ENCODE results near the gene TMEM254. TPM values are rescaled to one million over a fixed set of nuclear protein-coding genes. Genes with fewer than 3 reads are reported as not detected.

Gene TMEM254
- total and polyA plus RNA-seq, 2 of the 13 experiments (the other 11 are each of a cell fraction or from before 2014, with no cell fraction given), result 11.2 to 39.0 TPM

- no peak for TF ChIP-seq DZIP1 (CRISPR knock-in tag; IDR thresholded peaks at IDR 0.05)
- TF ChIP-seq ZNF660 (CRISPR knock-in tag; IDR thresholded peaks at IDR 0.05; ENCODE audit: borderline replicate concordance, low read depth), result no peak
- no peak for TF ChIP-seq GLMP (CRISPR knock-in tag; IDR thresholded peaks at IDR 0.05; ENCODE audit: borderline replicate concordance)
- peak; percentile 65 for TF ChIP-seq HNF4A (CRISPR knock-in tag; IDR thresholded peaks at IDR 0.05)
- no peak for TF ChIP-seq EZH2 (conservative IDR thresholded peaks at IDR 0.05; ENCODE audit: low read depth, low read length)
- TF ChIP-seq ZNF264 (CRISPR knock-in tag; IDR thresholded peaks at IDR 0.05), result no peak
- TF ChIP-seq SRY (CRISPR knock-in tag; IDR thresholded peaks at IDR 0.05), result peak; percentile 72; the same call in 1 of the 2 replicates
- no peak for TF ChIP-seq MED8 (CRISPR knock-in tag; IDR thresholded peaks at IDR 0.05; ENCODE audit: insufficient replicate concordance)
- TF ChIP-seq SOX13 (IDR thresholded peaks at IDR 0.05), result no peak
- no peak; a peak in 1 of 4 replicates for TF ChIP-seq SOX13 (CRISPR knock-in tag; conservative IDR thresholded peaks at IDR 0.05 in 1 of 2, IDR thresholded peaks at IDR 0.05 in 1 of 2)
- no peak for TF ChIP-seq ZNF253 (CRISPR knock-in tag; IDR thresholded peaks at IDR 0.05; ENCODE audit: borderline replicate concordance)
- TF ChIP-seq EED (CRISPR knock-in tag; IDR thresholded peaks at IDR 0.05), result no peak
- no peak for TF ChIP-seq WIZ (CRISPR knock-in tag; IDR thresholded peaks at IDR 0.05)
- TF ChIP-seq ATF4 (CRISPR knock-in tag; IDR thresholded peaks at IDR 0.05), result 0 out of 4 replicates have a peak, but pooled peaks of 1 of the 2 experiments have one; percentile 28
- no peak for TF ChIP-seq ZNF629 (CRISPR knock-in tag; conservative IDR thresholded peaks at IDR 0.05)
- no peak for TF ChIP-seq ZNF597 (CRISPR knock-in tag; IDR thresholded peaks at IDR 0.05)
- TF ChIP-seq MZF1 (CRISPR knock-in tag; IDR thresholded peaks at IDR 0.05; ENCODE audit: borderline replicate concordance), result no peak
- peak; percentile 7; the same call in 1 of the 2 replicates for TF ChIP-seq KDM1A (CRISPR knock-in tag; IDR thresholded peaks at IDR 0.05)
- no peak for TF ChIP-seq TBP (CRISPR knock-in tag; IDR thresholded peaks at IDR 0.05)
- TF ChIP-seq HNRNPLL (IDR thresholded peaks at IDR 0.05; ENCODE audit: low read depth, low read length, poor library complexity, severe bottlenecking), result peak; percentile 100
- no peak for TF ChIP-seq RNF2 (conservative IDR thresholded peaks at IDR 0.05; ENCODE audit: low read depth)
- no peak for TF ChIP-seq ZNF224 (CRISPR knock-in tag; IDR thresholded peaks at IDR 0.05)
- peak; percentile 72 for TF ChIP-seq POLR2G (IDR thresholded peaks at IDR 0.05; ENCODE audit: low read depth, low read length)
- no peak for TF ChIP-seq ZNF547 (CRISPR knock-in tag; IDR thresholded peaks at IDR 0.05)
- TF ChIP-seq TCF7L2 (IDR thresholded peaks at IDR 0.05; ENCODE audit: low read depth, low read length), result no peak
These were observed at the start of gene TMEM254 (continued) for GRCh38 chr10:80078448-80079311.
